MM.1S (cell line): ENCODE data around the gene GRIK3.

Experiments used
- DNase-seq: peaks from one replicate; pipeline ENCODE4 v3.0.0-alpha.2; 2015
- H2AFZ ChIP-seq: fragments of 300-600 bp; sonication (generic); 2 replicates; pipeline ENCODE4 v1.6.0; 2016; ENCODE audit warnings: antibody characterized with exemption, low read length
- H3F3A ChIP-seq: fragments of 300-600 bp; sonication (generic); 2 replicates; pipeline ENCODE4 v1.6.1; 2016; ENCODE audit warnings: mild to moderate bottlenecking, antibody characterized with exemption, low read length, moderate library complexity, mixed read lengths; ENCODE audit not compliant: insufficient read depth
- H3K27ac ChIP-seq: fragments of 300-600 bp; sonication (generic); 2 replicates; pipeline ENCODE4 v1.5.1; 2016; ENCODE audit warnings: mild to moderate bottlenecking, low read length
- H3K27me3 ChIP-seq: fragments of 300-600 bp; sonication (generic); replicated peaks from 2 replicates; pipeline ENCODE4 v1.6.0; 2016; ENCODE audit warnings: low read length; ENCODE audit not compliant: insufficient read depth
- H3K36me3 ChIP-seq: fragments of 300-600 bp; sonication (generic); replicated peaks from 2 replicates; pipeline ENCODE4 v1.6.1; 2016; ENCODE audit warnings: mild to moderate bottlenecking, low read length, mixed read lengths; ENCODE audit not compliant: insufficient read depth
- H3K4me1 ChIP-seq: fragments of 300-600 bp; sonication (generic); 2 replicates; pipeline ENCODE4 v1.6.1; 2016; ENCODE audit warnings: low read length, mixed read lengths
- H3K4me2 ChIP-seq: fragments of 300-600 bp; sonication (generic); 2 replicates; pipeline ENCODE4 v1.6.0; 2016; ENCODE audit warnings: low read depth, low read length
- H3K4me3 ChIP-seq: fragments of 300-600 bp; sonication (generic); 2 replicates; pipeline ENCODE4 v1.5.1; 2016; ENCODE audit warnings: low read length, mixed read lengths
- H3K79me2 ChIP-seq: fragments of 300-600 bp; sonication (generic); 2 replicates; pipeline ENCODE4 v1.6.1; 2016; ENCODE audit warnings: mixed run types, low read length, mixed read lengths
- H3K9ac ChIP-seq: fragments of 300-600 bp; sonication (generic); 2 replicates; pipeline ENCODE4 v1.6.1; 2016; ENCODE audit warnings: low read length, mixed read lengths
- H3K9me2 ChIP-seq: fragments of 300-600 bp; sonication (generic); replicated peaks from 2 replicates; pipeline ENCODE4 v1.6.1; 2016; ENCODE audit warnings: mild to moderate bottlenecking, low read length, mixed read lengths; ENCODE audit not compliant: insufficient read depth
- H3K9me3 ChIP-seq: fragments of 300-600 bp; sonication (generic); replicated peaks from 2 replicates; pipeline ENCODE4 v1.6.1; 2016; ENCODE audit warnings: mild to moderate bottlenecking, low read length, mixed read lengths; ENCODE audit not compliant: insufficient read depth
- H4K20me1 ChIP-seq: fragments of 300-600 bp; sonication (generic); 2 replicates; pipeline ENCODE4 v1.6.1; 2016; ENCODE audit warnings: mild to moderate bottlenecking, low read length, moderate library complexity, mixed read lengths; ENCODE audit not compliant: insufficient read depth
- CTCF ChIP-seq: fragments of 300-600 bp; sonication (generic); IDR thresholded peaks from 2 replicates; pipeline ENCODE4 v1.5.1; 2016; ENCODE audit warnings: antibody characterized with exemption, low read length, mixed read lengths
- EZH2 ChIP-seq: fragments of 300-600 bp; sonication (generic); optimal IDR thresholded peaks from 2 replicates; pipeline ENCODE3; 2017; ENCODE audit warnings: low read depth, mild to moderate bottlenecking, antibody characterized with exemption, low read length, mixed read lengths
- EZH2phosphoT487 ChIP-seq: fragments of 300-600 bp; sonication (generic); IDR thresholded peaks from 2 replicates; pipeline ENCODE4 v1.6.1; 2018; ENCODE audit warnings: antibody characterized with exemption, low read length

Gene GRIK3

GRCh38 chr1:36888811-36889477, 145.4 kb downstream of the GRIK3 start:
- no peaks in the 10 kb centered on the region for H3K9me2 ChIP-seq
- H3K9me3 ChIP-seq: no peaks in the 10 kb centered on the region
- no peaks in the 10 kb centered on the region for H4K20me1 ChIP-seq
- no peak overlapping the region for H2AFZ ChIP-seq
- no peaks in the 10 kb centered on the region for H3K36me3 ChIP-seq
- no peak overlapping the region for H3K4me3 ChIP-seq
- peaks cover 43% of the 10 kb centered on the region for H3K27me3 ChIP-seq
- TF ChIP-seq EZH2 (no peak), EZH2phosphoT487 (no peak), CTCF (no peak)
- no peak for DNase-seq
- no peak overlapping the region for H3K9ac ChIP-seq
- no peaks in the 10 kb centered on the region for H3K4me1 ChIP-seq
- no peaks in the 10 kb centered on the region for H3F3A ChIP-seq
- H3K27ac ChIP-seq: no peak overlapping the region
- no peak overlapping the region for H3K4me2 ChIP-seq
- H3K79me2 ChIP-seq: no peaks in the 10 kb centered on the region

GRCh38 chr1:36885540-36886357, 148.6 kb downstream of the GRIK3 start:
- Histone ChIP-seq H2AFZ (no peak overlapping the region), H3K27me3 (peaks cover 20% of the 10 kb centered on the region; the same call in 1 of the 2 replicates), H3K9ac (no peak overlapping the region), H3K79me2 (no peaks in the 10 kb centered on the region), H3K9me3 (no peaks in the 10 kb centered on the region), H3K4me1 (no peaks in the 10 kb centered on the region), H3K4me2 (no peak overlapping the region), H3K9me2 (no peaks in the 10 kb centered on the region), H4K20me1 (no peaks in the 10 kb centered on the region), H3K27ac (no peak overlapping the region), H3K4me3 (no peak overlapping the region), H3F3A (no peaks in the 10 kb centered on the region), H3K36me3 (no peaks in the 10 kb centered on the region)
- TF ChIP-seq EZH2 (no peak), EZH2phosphoT487 (no peak), CTCF (no peak)
- no peak for DNase-seq

- no peak for TF ChIP-seq EZH2phosphoT487
- TF ChIP-seq CTCF: no peak
- no peak for TF ChIP-seq EZH2
- Histone ChIP-seq H3K27me3 (peaks cover 16% of the 10 kb centered on the region; the same call in 1 of the 2 replicates), H3K9me3 (no peaks in the 10 kb centered on the region), H3K4me2 (no peak overlapping the region), H3K79me2 (no peaks in the 10 kb centered on the region), H3K4me3 (no peak overlapping the region), H3K9ac (no peak overlapping the region), H3F3A (no peaks in the 10 kb centered on the region), H3K9me2 (no peaks in the 10 kb centered on the region), H3K36me3 (no peaks in the 10 kb centered on the region), H3K4me1 (no peaks in the 10 kb centered on the region), H2AFZ (no peak overlapping the region), H4K20me1 (no peaks in the 10 kb centered on the region), H3K27ac (no peak overlapping the region)
- no peak for DNase-seq
These were observed 149.5 kb downstream of the GRIK3 start for GRCh38 chr1:36884801-36885200.
